Thymus (tissue), 11 donors: ENCODE data around the gene NOXO1. TPM values are rescaled to one million over a fixed set of nuclear protein-coding genes. Genes with fewer than 3 reads are reported as not detected.

Experiments
- DNase-seq, 9 donors: peaks; one replicate each; pipeline ENCODE4 v3.0.0-alpha.2; 2013; ENCODE audit warnings: low spot score in 9 of 9, low read depth in 6 of 9, missing footprints in 1 of 9
- H3K27ac ChIP-seq, 2 donors: one replicate each; pipeline ENCODE4 v1.5.1; 2013; ENCODE audit warnings: control low read depth in 1 of 2, low read depth in 1 of 2, low read length in 1 of 2, mild to moderate bottlenecking in 1 of 2, moderate library complexity in 1 of 2
- H3K27me3 ChIP-seq, 2 donors: one replicate each; pipeline ENCODE4 v1.5.1; 2013; ENCODE audit warnings: low read length in 1 of 2; ENCODE audit not compliant: control insufficient read depth in 2 of 2, insufficient read depth in 1 of 2
- H3K36me3 ChIP-seq, 2 donors: one replicate each; pipeline ENCODE4 v1.5.1; 2013; ENCODE audit warnings: low read length in 1 of 2, mild to moderate bottlenecking in 1 of 2, moderate library complexity in 1 of 2; ENCODE audit not compliant: control insufficient read depth in 2 of 2, insufficient read depth in 2 of 2
- H3K4me1 ChIP-seq, 2 donors: one replicate each; pipeline ENCODE4 v1.5.1; 2013; ENCODE audit warnings: low read length in 2 of 2; ENCODE audit not compliant: control insufficient read depth in 2 of 2, insufficient read depth in 2 of 2
- H3K4me3 ChIP-seq, 2 donors: one replicate each; pipeline ENCODE4 v1.5.1; 2013; ENCODE audit warnings: low read length in 2 of 2, control low read depth in 1 of 2, mild to moderate bottlenecking in 1 of 2
- H3K9me3 ChIP-seq, 2 donors: one replicate each; pipeline ENCODE4 v1.5.1; 2013; ENCODE audit warnings: low read length in 1 of 2, mild to moderate bottlenecking in 1 of 2; ENCODE audit not compliant: control insufficient read depth in 2 of 2, insufficient read depth in 1 of 2
- WGBS: extraction: QIAGEN DNeasy Blood & Tissue Kit; methylation state at CpG from one replicate; pipeline ENCODE4 v1.1.7; 2013; 5-methylcytosine and 5-hydroxymethylcytosine counted together
- polyA plus RNA-seq: library from polyadenylated mRNA; stranded (reverse); fragments of 200-250 nt; gene quantifications from one replicate; pipeline ENCODE4 v1.2.3, GENCODE V29; 2013
- total RNA-seq: library from RNA; stranded (reverse); fragments of 120-200 nt; gene quantifications from one replicate; pipeline ENCODE4 v1.2.4, GENCODE V29; 2013
- donor health status: healthy.

NOXO1 gene
- total and polyA plus RNA-seq, 2 donors, result 2.2 to 5.7 TPM

GRCh38 chr16:2006317-2006716, 25.0 kb upstream of the NOXO1 start:
- 99% methylated on average over 8 of the region's 8 CpGs for WGBS
- Histone ChIP-seq H3K9me3 (peaks cover 0 to 13% of the 10 kb centered on the region in 2 donors), H3K27ac (no peak overlapping the region), H3K4me1 (peaks cover 26 to 40% of the 10 kb centered on the region in 2 donors), H3K27me3 (no peaks in the 10 kb centered on the region), H3K4me3 (no peak overlapping the region), H3K36me3 (peaks cover 21 to 35% of the 10 kb centered on the region in 2 donors)
- no peak for DNase-seq

DNA sequence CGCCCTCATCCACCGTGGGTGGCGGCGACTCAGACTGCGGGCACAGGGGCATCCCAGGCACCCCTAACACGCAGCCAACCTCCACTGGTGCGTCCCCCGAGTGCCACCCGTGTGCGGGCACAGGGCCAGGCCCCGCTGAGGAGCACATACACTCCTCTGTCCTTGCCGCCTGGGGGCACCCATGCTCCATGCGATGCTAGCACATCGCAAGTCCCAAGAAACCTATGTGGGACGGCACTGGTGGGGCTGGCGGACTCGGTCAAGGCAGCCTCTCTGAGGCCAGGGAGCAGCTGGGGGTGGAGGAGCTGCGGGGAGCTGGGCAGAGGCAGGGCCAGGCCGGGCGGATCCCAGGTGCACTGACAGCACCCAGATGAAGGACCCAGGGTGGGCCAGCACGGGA, 24.4 kb upstream of the NOXO1 start:
- H3K4me1 ChIP-seq, result peaks cover 26 to 39% of the 10 kb centered on the region in 2 donors
- WGBS, result 77% methylated on average over 21 of the region's 21 CpGs
- H3K9me3 ChIP-seq, result peaks cover 0 to 13% of the 10 kb centered on the region in 2 donors
- no peak overlapping the region for H3K4me3 ChIP-seq
- DNase-seq, result no peak
- peaks cover 28 to 40% of the 10 kb centered on the region in 2 donors for H3K36me3 ChIP-seq
- H3K27me3 ChIP-seq, result no peaks in the 10 kb centered on the region
- no peak overlapping the region for H3K27ac ChIP-seq

DNA sequence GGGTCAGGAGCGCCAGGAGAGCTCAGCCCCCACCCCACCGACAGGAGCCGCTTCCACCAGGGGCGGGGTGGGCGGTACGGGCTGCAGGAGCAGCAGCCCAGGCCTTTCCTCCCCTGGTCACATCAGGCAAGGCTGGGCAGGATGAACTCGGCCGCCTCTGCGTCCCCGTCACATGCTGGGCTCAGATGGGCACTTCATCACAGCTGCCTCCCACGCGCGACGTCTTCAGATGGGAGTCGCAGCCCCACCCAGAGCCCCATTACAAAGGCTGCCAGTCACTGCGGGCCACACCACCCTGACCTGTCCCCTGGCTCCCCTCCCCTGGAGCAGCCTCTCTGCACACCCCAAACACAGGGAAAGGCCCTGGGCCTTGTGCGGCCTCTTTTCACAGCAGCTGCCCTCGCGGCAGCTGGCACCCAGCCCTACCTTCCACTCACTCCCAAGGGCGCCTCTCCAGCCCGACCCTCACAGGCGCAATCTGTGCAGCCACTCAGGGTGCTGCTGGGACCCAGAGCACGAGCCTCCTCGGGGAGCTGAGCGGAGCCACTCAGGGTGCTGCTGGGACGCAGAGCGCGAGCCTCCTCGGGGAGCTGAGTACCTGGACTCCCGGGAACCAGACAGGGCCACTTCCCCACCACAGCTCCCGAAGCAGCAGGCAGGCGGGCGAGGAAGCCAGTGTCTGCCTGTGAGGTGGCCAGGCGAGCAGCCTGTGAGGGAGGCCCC, 23.7 kb upstream of the NOXO1 start:
- DNase-seq, result no peak
- H3K27ac ChIP-seq, result no peak overlapping the region
- H3K4me3 ChIP-seq, result no peak overlapping the region
- H3K4me1 ChIP-seq, result peaks cover 19 to 32% of the 10 kb centered on the region in 2 donors
- H3K36me3 ChIP-seq, result peaks cover 35 to 46% of the 10 kb centered on the region in 2 donors
- WGBS, result 92% methylated on average over 34 of the region's 34 CpGs
- no peaks in the 10 kb centered on the region for H3K27me3 ChIP-seq
- peaks cover 0 to 13% of the 10 kb centered on the region in 2 donors for H3K9me3 ChIP-seq

- Histone ChIP-seq H3K4me3 (no peak overlapping the region), H3K4me1 (peaks cover 19 to 32% of the 10 kb centered on the region in 2 donors), H3K27ac (no peak overlapping the region), H3K9me3 (peaks cover 0 to 13% of the 10 kb centered on the region in 2 donors), H3K27me3 (no peaks in the 10 kb centered on the region), H3K36me3 (peaks cover 44 to 55% of the 10 kb centered on the region in 2 donors)
- WGBS, result 53% methylated on average over 36 of the region's 36 CpGs
- DNase-seq, result peak in 5 of 9 donors; percentile 66 to 87 (median 80)
Observed at GRCh38 chr16:2003827-2004641, 22.8 kb upstream of the NOXO1 start.

- no peak overlapping the region for H3K4me3 ChIP-seq
- peaks cover 0 to 10% of the 10 kb centered on the region in 2 donors for H3K9me3 ChIP-seq
- H3K27ac ChIP-seq, result no peak overlapping the region
- peaks cover 16 to 26% of the 10 kb centered on the region in 2 donors for H3K4me1 ChIP-seq
- peaks cover 51 to 61% of the 10 kb centered on the region in 2 donors for H3K36me3 ChIP-seq
- no peaks in the 10 kb centered on the region for H3K27me3 ChIP-seq
- WGBS, result 94% methylated on average over 8 of the region's 8 CpGs
- no peak for DNase-seq
Observed at GRCh38 chr16:2003231-2003826, 22.1 kb upstream of the NOXO1 start.

- Histone ChIP-seq H3K36me3 (peaks cover 58 to 64% of the 10 kb centered on the region in 2 donors), H3K9me3 (peaks cover 0 to 10% of the 10 kb centered on the region in 2 donors), H3K4me3 (no peak overlapping the region), H3K4me1 (peaks cover 9 to 19% of the 10 kb centered on the region in 2 donors), H3K27ac (no peak overlapping the region), H3K27me3 (no peaks in the 10 kb centered on the region)
- DNase-seq, result no peak
- 97% methylated on average over 47 of the region's 47 CpGs for WGBS
Observed at GRCh38 chr16:2002406-2003230, 21.3 kb upstream of the NOXO1 start.

GRCh38 chr16:2001456-2002355, 20.4 kb upstream of the NOXO1 start:
- no peak for DNase-seq
- H3K36me3 ChIP-seq, result peaks cover 67 to 68% of the 10 kb centered on the region in 2 donors
- H3K9me3 ChIP-seq, result peaks cover 0 to 10% of the 10 kb centered on the region in 2 donors
- H3K27me3 ChIP-seq, result no peaks in the 10 kb centered on the region
- H3K4me3 ChIP-seq, result no peak overlapping the region
- 98% methylated on average over 53 of the region's 53 CpGs for WGBS
- H3K4me1 ChIP-seq, result peaks cover under 1 to 12% of the 10 kb centered on the region in 2 donors
- no peak overlapping the region for H3K27ac ChIP-seq

DNA sequence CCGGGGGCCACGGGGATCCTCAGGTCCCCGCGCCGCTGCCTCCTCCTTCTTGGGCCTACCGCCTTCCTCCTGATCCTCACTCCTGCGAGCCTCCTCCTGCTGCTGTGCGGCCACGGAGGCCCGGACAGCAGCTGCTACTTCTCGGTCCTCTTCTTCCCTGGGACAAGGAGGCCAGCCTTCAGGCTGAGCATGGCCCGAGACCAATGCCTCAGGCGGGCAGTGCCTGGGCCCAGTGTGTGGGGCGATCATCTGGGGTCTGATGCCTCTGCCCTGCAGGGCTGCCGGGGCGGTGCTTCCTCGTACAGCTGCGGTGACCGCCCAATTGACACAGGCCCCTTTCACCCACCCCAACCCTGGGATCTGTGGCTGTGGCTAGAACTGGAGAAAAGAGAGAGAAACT, 19.8 kb upstream of the NOXO1 start:
- H3K4me1 ChIP-seq, result peaks cover 0 to 12% of the 10 kb centered on the region in 2 donors
- H3K4me3 ChIP-seq, result no peak overlapping the region
- DNase-seq, result no peak
- peaks cover 68 to 69% of the 10 kb centered on the region in 2 donors for H3K36me3 ChIP-seq
- no peak overlapping the region for H3K27ac ChIP-seq
- 98% methylated on average over 19 of the region's 19 CpGs for WGBS
- no peaks in the 10 kb centered on the region for H3K27me3 ChIP-seq
- H3K9me3 ChIP-seq, result peaks cover 0 to 10% of the 10 kb centered on the region in 2 donors
